ENCODE data around the gene GPR156.
A peak's percentile ranks its signal among the peaks of the same experiment; 100 is the strongest.

GPR156 gene

GRCh38 chr3:120214176-120214575 lies 70.8 kb downstream of the GPR156 start:
- H3K27me3 ChIP-seq (ENCODE audit: insufficient read depth, poor library complexity, severe bottlenecking): no peaks in the 10 kb centered on the region
- no peaks in the 10 kb centered on the region for H3K9me3 ChIP-seq (ENCODE audit: severe bottlenecking)
- no peaks in the 10 kb centered on the region for H3K4me1 ChIP-seq (ENCODE audit: insufficient read depth, poor library complexity, severe bottlenecking)
- no peaks in the 10 kb centered on the region for H3K36me3 ChIP-seq (ENCODE audit: low read depth)
- no peak for TF ChIP-seq CTCF (IDR thresholded peaks at IDR 0.05; ENCODE audit: poor library complexity, severe bottlenecking)
- ATAC-seq (ENCODE audit: low read depth) (peak; percentile 56; the same call in 2 of the 3 replicates), DNase-seq (ENCODE audit: low spot score) (no peak)
- no peak overlapping the region for H3K27ac ChIP-seq (ENCODE audit: poor library complexity, severe bottlenecking)
- no peak overlapping the region for H3K4me3 ChIP-seq (ENCODE audit: severe bottlenecking)

- Histone ChIP-seq H3K27me3 (ENCODE audit: insufficient read depth, poor library complexity, severe bottlenecking) (no peaks in the 10 kb centered on the region), H3K36me3 (ENCODE audit: low read depth) (no peaks in the 10 kb centered on the region), H3K27ac (ENCODE audit: poor library complexity, severe bottlenecking) (no peak overlapping the region), H3K4me1 (ENCODE audit: insufficient read depth, poor library complexity, severe bottlenecking) (no peaks in the 10 kb centered on the region), H3K9me3 (ENCODE audit: severe bottlenecking) (no peaks in the 10 kb centered on the region), H3K4me3 (ENCODE audit: severe bottlenecking) (no peak overlapping the region)
- no peak for DNase-seq (ENCODE audit: low spot score)
- ATAC-seq (ENCODE audit: low read depth): no peak
- no peak for TF ChIP-seq CTCF (IDR thresholded peaks at IDR 0.05; ENCODE audit: poor library complexity, severe bottlenecking)
These were observed 72.5 kb downstream of the GPR156 start for GRCh38 chr3:120212505-120212904.

GRCh38 chr3:120209425-120209824 lies 75.6 kb downstream of the GPR156 start:
- no peaks in the 10 kb centered on the region for H3K27me3 ChIP-seq (ENCODE audit: insufficient read depth, poor library complexity, severe bottlenecking)
- no peak for ATAC-seq (ENCODE audit: low read depth)
- no peaks in the 10 kb centered on the region for H3K36me3 ChIP-seq (ENCODE audit: low read depth)
- no peak for DNase-seq (ENCODE audit: low spot score)
- no peaks in the 10 kb centered on the region for H3K4me1 ChIP-seq (ENCODE audit: insufficient read depth, poor library complexity, severe bottlenecking)
- no peak overlapping the region for H3K4me3 ChIP-seq (ENCODE audit: severe bottlenecking)
- no peak for TF ChIP-seq CTCF (IDR thresholded peaks at IDR 0.05; ENCODE audit: poor library complexity, severe bottlenecking)
- H3K27ac ChIP-seq (ENCODE audit: poor library complexity, severe bottlenecking): no peak overlapping the region
- no peaks in the 10 kb centered on the region for H3K9me3 ChIP-seq (ENCODE audit: severe bottlenecking)

- Histone ChIP-seq H3K27ac (ENCODE audit: poor library complexity, severe bottlenecking) (no peak overlapping the region), H3K4me3 (ENCODE audit: severe bottlenecking) (no peak overlapping the region), H3K9me3 (ENCODE audit: severe bottlenecking) (no peaks in the 10 kb centered on the region), H3K4me1 (ENCODE audit: insufficient read depth, poor library complexity, severe bottlenecking) (peaks cover 12% of the 10 kb centered on the region), H3K36me3 (ENCODE audit: low read depth) (no peaks in the 10 kb centered on the region), H3K27me3 (ENCODE audit: insufficient read depth, poor library complexity, severe bottlenecking) (no peaks in the 10 kb centered on the region)
- no peak for TF ChIP-seq CTCF (IDR thresholded peaks at IDR 0.05; ENCODE audit: poor library complexity, severe bottlenecking)
- no peak for DNase-seq (ENCODE audit: low spot score)
- no peak for ATAC-seq (ENCODE audit: low read depth)
These were observed 80.7 kb downstream of the GPR156 start for GRCh38 chr3:120204338-120204737.

GRCh38 chr3:120203621-120204020 lies 81.4 kb downstream of the GPR156 start:
- Histone ChIP-seq H3K9me3 (ENCODE audit: severe bottlenecking) (no peaks in the 10 kb centered on the region), H3K27me3 (ENCODE audit: insufficient read depth, poor library complexity, severe bottlenecking) (no peaks in the 10 kb centered on the region), H3K27ac (ENCODE audit: poor library complexity, severe bottlenecking) (peak overlapping the region; percentile 21), H3K36me3 (ENCODE audit: low read depth) (no peaks in the 10 kb centered on the region), H3K4me3 (ENCODE audit: severe bottlenecking) (no peak overlapping the region), H3K4me1 (ENCODE audit: insufficient read depth, poor library complexity, severe bottlenecking) (peaks cover 12% of the 10 kb centered on the region)
- no peak for DNase-seq (ENCODE audit: low spot score)
- no peak for TF ChIP-seq CTCF (IDR thresholded peaks at IDR 0.05; ENCODE audit: poor library complexity, severe bottlenecking)
- ATAC-seq (ENCODE audit: low read depth): no peak

Measured in RWPE2 (cell line).